NCI-H1694 treated with DMSO at 0.1 percent for 48 hours (cell line): ENCODE measurements around the gene USP24.
A peak's percentile ranks its signal among the peaks of the same experiment; 100 is the strongest.
"Not testable (repeated sequence)": the region's sequence is repeated elsewhere in the genome, so short reads cannot be mapped to it uniquely, and the experiment has no call there.

Experiments used
- DNase-seq: peaks from one replicate; lab custom pipeline; 2025; lab: John Stamatoyannopoulos, UW

The USP24 gene

GRCh38 chr1:55229726-55230125 lies 14.6 kb upstream of the USP24 start:
- DNase-seq: not testable (repeated sequence)

- no peak for DNase-seq
These were observed 10.1 kb upstream of the USP24 start for GRCh38 chr1:55225228-55225627.

GRCh38 chr1:55224729-55225128 lies 9.6 kb upstream of the USP24 start:
- DNase-seq: no peak

GRCh38 chr1:55222152-55222551 lies 7.0 kb upstream of the USP24 start:
- DNase-seq: no peak

GRCh38 chr1:55217226-55217986 lies 2.2 kb upstream of the USP24 start:
- DNase-seq: no peak

GRCh38 chr1:55216096-55216495 lies 932 bp upstream of the USP24 start:
- DNase-seq: no peak

- DNase-seq: no peak
These were observed 300 bp downstream of the USP24 start for GRCh38 chr1:55214934-55215193.

GRCh38 chr1:55214212-55214933 lies 791 bp downstream of the USP24 start:
- DNase-seq: peak; percentile 30

- DNase-seq: no peak
These were observed 1.3 kb downstream of the USP24 start for GRCh38 chr1:55213885-55214211.

GRCh38 chr1:55213151-55213884 lies 1.8 kb downstream of the USP24 start:
- DNase-seq: no peak

- no peak for DNase-seq
These were observed 2.6 kb downstream of the USP24 start for GRCh38 chr1:55212349-55213150.

GRCh38 chr1:55211863-55212262 lies 3.3 kb downstream of the USP24 start:
- no peak for DNase-seq

- DNase-seq: no peak
These were observed 4.0 kb downstream of the USP24 start for GRCh38 chr1:55210990-55211801.

- no peak for DNase-seq
These were observed 5.9 kb downstream of the USP24 start for GRCh38 chr1:55209247-55209646.

- no peak for DNase-seq
These were observed 9.0 kb downstream of the USP24 start for GRCh38 chr1:55206210-55206609.

GRCh38 chr1:55204997-55205396 lies 10.2 kb downstream of the USP24 start:
- DNase-seq: no peak

GRCh38 chr1:55203064-55203463 lies 12.1 kb downstream of the USP24 start:
- no peak for DNase-seq

GRCh38 chr1:55200667-55201066 lies 14.5 kb downstream of the USP24 start:
- no peak for DNase-seq

- DNase-seq: not testable (repeated sequence)
These were observed 15.4 kb downstream of the USP24 start for GRCh38 chr1:55199735-55200134.

- DNase-seq: no peak
These were observed 17.1 kb downstream of the USP24 start for GRCh38 chr1:55198044-55198443.

GRCh38 chr1:55197099-55197498 lies 18.1 kb downstream of the USP24 start:
- DNase-seq: no peak
